Esophagus muscularis mucosa (tissue), 4 donors: Measurements from ENCODE around the gene SYNJ2. TPM values are rescaled to one million over a fixed set of nuclear protein-coding genes. Genes with fewer than 3 reads are reported as not detected.

ENCODE experiments used
- DNase-seq: peaks from one replicate; pipeline ENCODE4 v3.0.0-alpha.2; 2017; ENCODE audit errors: extremely low spot score
- H3K27ac ChIP-seq, 4 donors: fragments of 200-600 bp; sonication (generic); replicated peaks in 1 of 4; 1 replicate in 3 of 4; 2 replicates in 1 of 4; pipeline ENCODE4 v1.5.1; 2016 to 2019; ENCODE audit warnings: mild to moderate bottlenecking in 1 of 4
- H3K27me3 ChIP-seq, 4 donors: fragments of 200-600 bp; sonication (generic); one replicate each; pipeline versions ENCODE4 v1.5.1 to v1.6.0; 2016 to 2019
- H3K36me3 ChIP-seq, 4 donors: fragments of 200-600 bp; sonication (generic); one replicate each; pipeline ENCODE4 v1.5.1; 2016 to 2019
- H3K4me1 ChIP-seq, 4 donors: fragments of 200-600 bp; sonication (generic); one replicate each; pipeline ENCODE4 v1.5.1; 2016 to 2019
- H3K4me3 ChIP-seq, 4 donors: fragments of 200-600 bp; sonication (generic); 1 replicate in 2 of 4; 2 replicates in 2 of 4; pipeline ENCODE4 v1.5.1; 2016 to 2019; ENCODE audit warnings: mild to moderate bottlenecking in 4 of 4, moderate library complexity in 1 of 4
- H3K9me3 ChIP-seq, 4 donors: fragments of 200-600 bp; sonication (generic); 1 replicate in 3 of 4; 2 replicates in 1 of 4; pipeline ENCODE4 v1.5.1; 2016 to 2019
- CTCF ChIP-seq, 3 experiments: fragments of 200-600 bp in 2 of 3; fragments of 450-650 bp in 1 of 3; sonication (generic) in 2 of 3; IDR thresholded peaks; one replicate each; pipeline ENCODE4 v1.5.1; 2017 to 2019; ENCODE audit warnings: antibody characterized with exemption in 3 of 3, mild to moderate bottlenecking in 2 of 3, moderate library complexity in 1 of 3
- EP300 ChIP-seq: sonication (generic); formaldehyde crosslinking; IDR thresholded peaks from one replicate; pipeline ENCODE4 v1.6.1; 2017; ENCODE audit warnings: antibody characterized with exemption
- POLR2A ChIP-seq: fragments of 450-650 bp; IDR thresholded peaks from one replicate; pipeline ENCODE4 v1.6.1; 2017; ENCODE audit warnings: antibody characterized with exemption, moderate library complexity, mild to moderate bottlenecking, low read depth
- POLR2AphosphoS5 ChIP-seq, 2 donors: sonication (generic); formaldehyde crosslinking; IDR thresholded peaks; one replicate each; pipeline ENCODE4 v1.6.1; 2017; ENCODE audit warnings: antibody characterized with exemption in 2 of 2
- WGBS: methylation state at CpG from one replicate; pipeline ENCODE4 v1.1.5; 2018; 5-methylcytosine and 5-hydroxymethylcytosine counted together
- intact Hi-C: fragments of 100-400 bp; cut with DNase I; formaldehyde crosslinking; loops from one replicate; pipeline ENCODE4 v1.15.1; 2023
- total RNA-seq, 4 donors: library from RNA; depleted of rRNA; stranded (reverse); fragments of >200 nt; gene quantifications; one replicate each; pipeline versions ENCODE4 v1.1.0 to v1.2.1, GENCODE V29; 2016

Gene SYNJ2
- total RNA-seq, 4 donors from 2014 or later = 17.0 to 25.3 (median 25.1) TPM

- intact Hi-C loops = no loop called here
These were observed 94.9 kb downstream of the SYNJ2 start for GRCh38 chr6:158076548-158076947.

DNA sequence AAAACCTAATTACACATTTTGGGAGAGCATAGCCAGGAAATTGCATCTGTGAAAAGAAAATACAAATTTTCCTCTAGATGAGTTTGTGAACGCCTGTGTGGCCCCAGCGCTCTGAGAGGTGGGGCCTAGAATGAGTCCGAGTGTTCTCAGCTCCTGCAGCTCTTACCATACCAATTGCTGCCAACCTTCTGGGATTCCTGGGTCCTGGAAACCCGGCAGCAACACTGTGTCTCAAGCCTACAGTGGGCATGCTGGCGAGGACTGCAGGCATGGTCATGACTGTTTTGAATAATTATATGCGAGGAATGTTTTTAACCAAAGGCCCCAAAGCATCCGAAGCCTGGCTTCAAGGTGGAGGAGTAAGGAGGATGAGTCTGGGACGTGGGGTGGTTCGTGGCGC lies 96.0 kb downstream of the SYNJ2 start:
- no peaks in the 10 kb centered on the region for H3K9me3 ChIP-seq
- intact Hi-C loops = no loop called here
- H3K36me3 ChIP-seq = peaks cover 12 to 85% (median 64%) of the 10 kb centered on the region in 4 donors
- H3K27me3 ChIP-seq = no peaks in the 10 kb centered on the region
- DNase-seq = no peak
- no peak overlapping the region for H3K4me3 ChIP-seq
- peaks cover 0 to 8% (median 2%) of the 10 kb centered on the region in 4 donors for H3K4me1 ChIP-seq
- no peak for TF ChIP-seq POLR2AphosphoS5 (IDR thresholded peaks at IDR 0.05)
- no peak for TF ChIP-seq POLR2A
- no peak for TF ChIP-seq EP300
- no peak for TF ChIP-seq CTCF (IDR thresholded peaks at IDR 0.05)
- 87% methylated on average over 10 of the region's 10 CpGs for WGBS
- H3K27ac ChIP-seq = no peak overlapping the region

More at GRCh38 chr6:158076548-158076947, 94.9 kb downstream of the SYNJ2 start:
- Histone ChIP-seq H3K9me3 (no peaks in the 10 kb centered on the region), H3K27me3 (no peaks in the 10 kb centered on the region), H3K4me1 (peaks cover 0 to 16% (median 6%) of the 10 kb centered on the region in 4 donors), H3K27ac (no peak overlapping the region), H3K4me3 (no peak overlapping the region), H3K36me3 (peaks cover 12 to 78% (median 59%) of the 10 kb centered on the region in 4 donors)
- TF ChIP-seq POLR2A = no peak
- TF ChIP-seq CTCF (IDR thresholded peaks at IDR 0.05) = no peak
- no peak for TF ChIP-seq POLR2AphosphoS5 (IDR thresholded peaks at IDR 0.05)
- no peak for TF ChIP-seq EP300
- no peak for DNase-seq
- 92% methylated on average over 18 of the region's 18 CpGs for WGBS

- no peak overlapping the region for H3K4me3 ChIP-seq
- WGBS = 76% methylated on average over 7 of the region's 7 CpGs
- no peaks in the 10 kb centered on the region for H3K27me3 ChIP-seq
- no peak overlapping the region for H3K27ac ChIP-seq
- no peaks in the 10 kb centered on the region for H3K9me3 ChIP-seq
- TF ChIP-seq EP300 (no peak), CTCF (IDR thresholded peaks at IDR 0.05) (no peak), POLR2A (no peak), POLR2AphosphoS5 (IDR thresholded peaks at IDR 0.05) (no peak)
- intact Hi-C loops = no loop called here
- no peak for DNase-seq
- peaks cover 0 to 6% (median 2%) of the 10 kb centered on the region in 4 donors for H3K4me1 ChIP-seq
- peaks cover 12 to 91% (median 71%) of the 10 kb centered on the region in 4 donors for H3K36me3 ChIP-seq
These were observed 96.7 kb downstream of the SYNJ2 start for GRCh38 chr6:158078320-158078719.

- no peak overlapping the region for H3K4me3 ChIP-seq
- peaks cover 23 to 92% (median 81%) of the 10 kb centered on the region in 4 donors for H3K36me3 ChIP-seq
- intact Hi-C loops = no loop called here
- TF ChIP-seq CTCF (IDR thresholded peaks at IDR 0.05) = no peak
- TF ChIP-seq POLR2AphosphoS5 (IDR thresholded peaks at IDR 0.05) = no peak
- no peak for TF ChIP-seq POLR2A
- no peak for TF ChIP-seq EP300
- H3K9me3 ChIP-seq = no peaks in the 10 kb centered on the region
- DNase-seq = peak; percentile 83
- no peaks in the 10 kb centered on the region for H3K27me3 ChIP-seq
- H3K27ac ChIP-seq = no peak overlapping the region
- WGBS = 85% methylated on average over 18 of the region's 18 CpGs
- no peaks in the 10 kb centered on the region for H3K4me1 ChIP-seq
These were observed 99.4 kb downstream of the SYNJ2 start for GRCh38 chr6:158080849-158081656.
